Activated CD4-positive, alpha-beta T cell treated with anti-CD3 and anti-CD28 coated beads, Interleukin-2, amount 50 U/mL, for 24 hours (primary cell): ENCODE data around the gene BORCS5.
"Not testable (repeated sequence)": the region's sequence is repeated elsewhere in the genome, so short reads cannot be mapped to it uniquely, and the experiment has no call there.

Source experiments
- DNase-seq, 2 donors: peaks; one replicate each; pipeline ENCODE4 v3.0.0-alpha.2; 2020; ENCODE audit warnings: low read depth in 1 of 2, low spot score in 1 of 2

BORCS5 gene

DNA sequence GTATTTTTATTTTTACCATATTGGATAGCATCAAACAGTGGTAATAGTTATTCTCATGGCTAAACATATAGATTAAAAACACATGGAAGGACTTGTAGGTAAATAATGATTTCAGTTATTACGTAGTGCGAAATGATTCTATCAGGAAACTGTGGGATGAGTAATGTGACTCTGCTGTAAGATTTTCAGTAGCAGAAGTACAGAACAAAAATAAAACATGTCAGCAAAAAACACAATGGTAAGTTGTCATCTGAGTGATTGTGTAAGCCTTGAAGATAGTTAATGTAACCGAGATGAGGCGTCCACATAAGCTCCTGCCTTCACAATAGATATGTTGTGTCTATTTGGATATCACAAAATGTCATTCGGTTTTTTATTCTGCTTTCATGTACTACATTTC, 99.8 kb downstream of the BORCS5 start:
- no peak for DNase-seq

- peak in 1 of 2 donors; percentile 39 for DNase-seq
Observed at GRCh38 chr12:12460935-12461922, 104.4 kb downstream of the BORCS5 start.

DNA sequence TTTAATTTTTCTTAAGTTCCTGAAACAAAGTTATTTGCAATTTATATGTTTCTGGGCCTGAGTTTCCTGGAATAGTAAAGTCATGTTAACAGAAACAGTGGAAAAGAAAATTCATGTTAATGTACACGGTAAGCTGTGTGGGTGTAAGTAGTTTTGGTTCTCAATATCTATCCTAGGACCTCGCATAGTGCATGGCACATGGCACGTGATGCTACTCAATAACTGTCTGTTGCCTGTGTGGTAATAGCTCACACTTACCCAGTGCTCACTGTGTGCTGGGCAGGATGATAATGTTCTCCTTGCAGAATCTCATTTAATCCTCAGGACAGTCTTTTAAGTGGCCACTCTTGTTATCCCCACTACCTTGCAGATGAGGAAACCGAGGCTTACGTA, 105.0 kb downstream of the BORCS5 start:
- DNase-seq = no peak

GRCh38 chr12:12465522-12465921, 108.6 kb downstream of the BORCS5 start:
- DNase-seq = no peak

DNA sequence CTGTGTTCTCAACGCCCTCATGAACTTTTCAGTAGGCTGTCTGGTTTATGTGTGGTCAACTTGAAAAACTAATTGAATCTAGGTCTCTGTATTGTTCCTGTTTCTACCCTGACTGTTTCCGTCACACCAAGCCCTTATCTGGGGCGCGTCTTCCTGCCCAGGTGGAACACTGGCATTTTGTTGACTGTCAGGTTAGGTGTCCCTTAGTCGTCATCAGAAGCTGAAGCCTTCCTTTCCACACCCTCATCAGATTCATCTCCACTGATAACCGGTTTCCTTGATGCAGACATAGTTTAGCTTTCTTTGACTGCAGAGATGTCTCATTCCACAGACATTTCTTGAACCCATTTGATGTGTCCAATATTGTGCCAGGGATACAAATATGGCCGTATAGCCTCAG, 109.3 kb downstream of the BORCS5 start:
- DNase-seq = no peak

- DNase-seq = no peak
Observed at GRCh38 chr12:12467264-12467663, 110.4 kb downstream of the BORCS5 start.

DNA sequence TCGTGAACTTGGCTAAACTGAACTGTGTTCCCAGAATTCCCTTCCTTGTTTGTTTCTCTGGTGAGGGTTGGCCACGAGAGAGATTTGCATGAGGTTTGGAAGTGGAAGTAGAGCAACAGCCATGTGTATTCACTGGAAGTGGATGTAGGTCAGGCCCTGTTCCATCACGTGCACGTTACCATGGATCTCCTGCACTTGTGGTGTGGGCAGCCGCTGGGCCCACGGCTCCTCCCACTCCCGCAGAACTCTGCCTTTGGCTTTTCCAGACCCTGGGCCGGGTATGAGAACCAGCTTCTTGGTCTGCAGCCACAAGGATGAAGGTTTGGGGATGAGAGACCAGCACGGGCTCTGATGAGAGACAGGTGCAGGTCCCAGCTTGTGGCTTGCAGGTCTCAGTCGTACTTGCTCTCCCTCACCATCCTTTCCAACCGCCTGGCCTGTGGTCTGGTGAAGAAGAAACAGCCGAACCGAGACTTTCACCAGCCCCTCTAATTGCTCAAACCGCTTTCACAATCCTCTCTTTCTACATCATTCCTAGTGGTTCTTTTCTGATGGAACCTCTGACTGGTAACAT, 110.9 kb downstream of the BORCS5 start:
- no peak for DNase-seq

DNA sequence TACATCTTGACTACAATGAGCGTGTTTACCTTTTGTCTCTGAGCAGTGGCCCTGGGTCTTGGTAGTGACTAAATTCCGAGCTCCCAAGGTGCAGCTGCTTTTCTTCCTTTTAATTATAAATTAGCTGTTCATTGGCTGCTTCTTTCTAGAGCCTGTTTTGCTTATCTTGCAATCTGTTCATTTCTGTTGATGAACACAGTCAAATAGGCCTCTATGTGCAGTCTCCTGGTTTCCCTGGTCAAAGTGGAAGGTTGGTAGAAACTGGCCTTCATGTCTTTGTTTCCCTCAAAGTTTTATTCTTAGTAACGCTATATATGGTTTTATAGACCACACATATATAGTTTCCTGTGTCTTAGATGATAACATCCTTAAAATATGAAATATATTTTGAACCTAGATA, 111.7 kb downstream of the BORCS5 start:
- DNase-seq = no peak

DNA sequence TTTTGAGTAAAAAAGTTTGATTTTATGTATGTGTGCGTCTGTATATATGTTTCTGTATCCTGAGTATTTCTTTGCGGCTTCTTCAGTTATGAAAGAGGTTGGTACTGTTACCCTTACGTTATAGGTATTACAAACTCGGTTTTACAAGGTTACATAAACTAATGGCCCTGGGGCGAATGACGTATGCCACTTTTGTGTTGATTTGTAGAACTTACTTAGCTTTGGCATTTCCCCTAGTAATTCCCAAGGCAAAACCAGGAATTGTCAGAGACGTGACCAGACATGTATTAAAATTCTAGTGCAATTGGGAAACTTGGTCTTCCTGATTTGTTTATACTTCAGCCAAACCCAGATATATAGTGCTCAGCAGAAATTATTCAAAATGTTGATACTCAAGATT, 112.5 kb downstream of the BORCS5 start:
- DNase-seq = no peak

- no peak for DNase-seq
Observed at GRCh38 chr12:12470751-12471306, 114.0 kb downstream of the BORCS5 start.

DNA sequence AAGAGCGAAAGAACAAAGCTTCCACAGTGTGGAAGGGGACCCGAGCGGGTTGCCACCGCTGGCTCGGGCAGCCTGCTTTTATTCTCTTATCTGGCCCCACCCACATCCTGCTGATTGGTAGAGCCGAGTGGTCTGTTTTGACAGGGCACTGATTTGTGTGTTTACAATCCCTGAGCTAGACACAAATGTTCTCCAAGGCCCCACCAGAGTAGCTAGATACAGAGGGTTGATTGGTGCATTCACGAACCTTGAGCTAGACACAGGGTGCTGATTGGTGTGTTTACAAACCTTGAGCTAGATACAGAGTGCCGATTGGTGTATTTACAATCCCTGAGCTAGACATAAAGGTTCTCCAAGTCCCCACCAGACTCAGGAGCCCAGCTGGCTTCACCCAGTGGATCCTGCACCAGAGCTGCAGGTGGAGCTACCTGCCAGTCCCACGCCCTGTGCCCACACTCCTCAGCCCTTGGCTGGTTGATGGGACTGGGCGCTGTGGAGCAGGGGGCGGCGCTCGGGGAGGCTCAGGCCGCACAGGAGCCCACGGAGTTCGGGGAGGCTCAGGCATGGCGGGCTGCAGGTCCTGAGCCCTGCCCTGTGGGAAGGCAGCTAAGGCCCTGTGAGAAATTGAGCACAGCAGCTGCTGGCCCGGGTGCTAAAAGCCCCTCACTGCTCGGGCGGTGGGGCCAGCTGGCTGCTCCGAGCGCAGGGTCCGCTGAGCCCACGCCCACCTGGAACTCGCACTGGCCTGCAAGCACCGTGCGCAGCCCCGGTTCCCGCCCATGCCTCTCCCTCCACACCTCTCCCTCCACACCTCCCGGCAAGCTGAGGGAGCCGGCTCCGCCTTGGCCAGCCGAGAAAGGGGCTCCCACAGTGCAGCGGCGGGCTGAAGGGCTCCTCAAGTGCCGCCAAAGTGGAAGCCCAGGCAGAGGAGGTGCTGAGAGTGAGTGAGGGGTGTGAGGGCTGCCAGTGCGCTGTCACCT, 115.4 kb downstream of the BORCS5 start:
- DNase-seq = not testable (repeated sequence)

- no peak for DNase-seq
Observed at GRCh38 chr12:12473223-12473622, 116.3 kb downstream of the BORCS5 start.

- DNase-seq = no peak
Observed at GRCh38 chr12:12474471-12474928, 117.6 kb downstream of the BORCS5 start.

DNA sequence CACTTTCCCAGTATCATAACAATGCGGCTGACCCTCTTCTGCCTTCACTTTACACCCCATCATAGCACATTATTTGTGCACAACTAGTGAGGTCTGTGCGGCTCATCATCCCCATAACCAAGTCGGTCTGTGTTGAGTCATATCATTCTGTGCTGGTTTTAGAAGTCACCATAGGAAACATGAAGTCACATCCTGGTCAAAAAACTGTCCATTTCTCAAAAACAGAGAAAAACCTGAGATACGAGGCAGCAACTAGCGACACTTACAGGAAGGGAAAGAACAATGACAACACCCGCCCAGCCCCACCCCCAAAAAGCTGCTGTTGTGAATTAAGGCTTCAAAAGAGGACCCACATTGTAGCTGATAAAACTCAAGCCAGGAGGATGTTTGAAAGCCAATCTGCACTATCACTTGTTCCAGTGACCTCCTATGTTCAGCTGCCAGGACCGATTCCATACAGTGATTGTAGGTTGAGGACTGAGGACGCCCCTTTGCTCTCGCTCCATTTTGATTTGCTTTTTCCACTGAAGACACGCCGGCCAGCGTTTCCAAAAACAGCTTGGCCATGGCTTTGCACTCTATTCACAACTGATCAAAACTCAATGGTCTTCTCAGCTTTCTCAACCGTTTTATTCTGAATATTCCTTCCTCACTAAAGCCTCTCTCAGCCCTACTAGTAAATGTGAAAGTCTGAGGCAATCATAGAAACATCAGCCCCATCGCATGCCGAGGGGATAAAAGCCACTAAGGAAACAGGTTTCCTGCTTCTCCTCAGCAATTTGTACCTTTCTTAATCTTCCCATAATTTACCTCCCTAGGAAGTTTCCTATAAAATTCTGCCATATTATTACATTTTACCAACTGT, 118.3 kb downstream of the BORCS5 start:
- DNase-seq = no peak

DNA sequence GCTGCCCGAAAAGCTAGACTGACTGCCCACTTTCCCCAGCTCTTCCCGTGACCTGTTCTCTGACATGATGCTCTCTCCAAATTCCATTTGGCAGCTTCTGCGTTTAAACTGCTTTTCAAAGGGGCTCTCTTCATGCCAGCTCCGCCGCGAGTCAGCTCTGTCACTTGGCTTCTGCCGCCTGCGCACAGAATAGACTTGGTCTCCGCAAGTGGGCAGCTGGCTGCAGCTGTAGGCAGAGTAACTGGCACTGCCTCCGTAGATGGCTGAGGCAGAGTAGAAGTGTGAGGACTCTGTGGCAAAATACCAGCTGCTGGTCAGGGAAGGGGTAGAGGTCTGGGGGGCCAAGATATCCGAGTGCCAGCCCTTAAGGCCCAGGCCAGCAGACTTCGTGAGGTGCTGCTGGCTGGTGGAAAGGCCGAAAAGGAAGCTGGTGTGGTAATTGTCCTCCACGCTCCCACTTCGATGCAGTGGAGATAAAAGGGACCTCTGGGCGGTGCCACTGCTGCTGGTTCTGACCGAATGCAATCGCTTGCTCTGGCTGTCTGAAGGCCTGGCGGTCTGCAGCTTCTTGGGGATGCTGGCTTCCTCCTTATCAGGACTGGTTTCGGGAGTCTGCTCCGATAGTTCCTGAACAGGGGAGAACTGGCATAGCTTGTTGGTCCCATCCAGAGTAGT, 120.1 kb downstream of the BORCS5 start:
- DNase-seq = no peak

DNA sequence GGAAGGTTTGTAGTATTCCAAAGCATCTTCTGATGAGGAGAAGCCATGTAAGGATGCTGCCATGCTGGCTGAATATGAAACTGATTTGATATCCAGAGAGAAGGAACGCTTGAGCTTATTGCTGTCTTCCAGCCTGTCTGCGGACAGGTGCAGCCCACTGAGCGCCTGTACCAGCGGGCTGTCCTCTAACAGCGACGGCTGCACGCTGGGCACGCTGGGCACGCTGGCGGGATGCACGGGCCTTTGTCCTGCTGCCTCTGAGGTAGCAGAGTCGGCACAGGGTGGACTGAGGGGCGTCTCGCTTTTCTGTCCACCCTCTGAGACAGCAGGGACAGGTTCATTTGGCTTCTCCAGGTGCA, 120.6 kb downstream of the BORCS5 start:
- no peak for DNase-seq

- DNase-seq = no peak
Observed at GRCh38 chr12:12480074-12480473, 123.2 kb downstream of the BORCS5 start.

GRCh38 chr12:12481631-12482030, 124.8 kb downstream of the BORCS5 start:
- DNase-seq = no peak

- no peak for DNase-seq
Observed at GRCh38 chr12:12482150-12482761, 125.4 kb downstream of the BORCS5 start.
